HG02763 (cell line): Measurements from ENCODE around the gene REEP2.

Source experiments
- ATAC-seq: cut with Tn5 transposase; IDR thresholded peaks from one replicate; pipeline ENCODE4 v1.9.1; 2021; ENCODE audit warnings: mild to moderate bottlenecking, moderate library complexity; ENCODE audit not compliant: unreplicated experiment

Gene REEP2

DNA sequence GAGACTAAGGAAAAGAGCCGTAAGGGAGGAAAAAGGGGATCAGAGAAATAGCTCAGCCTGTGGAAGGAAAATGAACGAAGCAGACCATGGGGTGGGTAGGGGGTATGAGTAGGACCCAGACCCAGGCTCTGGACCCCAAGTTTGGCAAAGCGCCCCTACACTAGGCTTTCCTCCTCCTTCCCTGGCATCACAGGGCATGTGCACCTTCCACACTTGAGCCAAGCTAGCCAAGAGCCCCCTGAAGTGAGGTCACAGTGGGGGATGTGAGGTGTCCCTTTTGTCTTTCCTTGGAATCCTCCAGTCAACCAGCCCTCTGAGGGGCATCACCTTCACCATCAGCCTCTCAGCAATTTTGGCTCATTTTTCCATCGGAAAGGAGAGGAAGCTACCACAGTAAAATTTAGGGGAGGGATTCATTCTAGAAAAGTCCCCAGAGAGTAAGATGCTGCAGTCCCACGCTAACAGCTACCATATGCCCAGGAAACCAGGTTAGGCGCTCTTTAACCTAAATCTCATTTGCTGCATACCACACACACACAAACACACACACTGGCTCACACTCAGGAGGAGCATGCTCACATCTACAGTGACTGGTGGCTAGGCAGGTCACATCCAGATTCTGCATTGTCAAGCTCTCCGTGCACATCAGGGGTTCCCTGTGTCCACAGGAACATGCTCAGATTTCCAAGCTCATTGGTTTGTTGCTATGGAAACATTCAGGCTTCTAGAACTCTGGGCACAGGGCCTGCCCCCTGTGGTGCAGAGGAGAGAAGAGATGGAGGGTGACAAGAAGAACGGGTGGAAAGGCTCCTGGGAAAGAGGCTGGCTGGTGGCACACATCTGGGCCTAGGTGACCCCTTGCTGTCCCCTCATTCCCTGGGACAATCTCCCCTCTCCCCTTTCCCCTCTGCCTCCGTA is 9.9 kb downstream of the REEP2 start:
- no peak for ATAC-seq

DNA sequence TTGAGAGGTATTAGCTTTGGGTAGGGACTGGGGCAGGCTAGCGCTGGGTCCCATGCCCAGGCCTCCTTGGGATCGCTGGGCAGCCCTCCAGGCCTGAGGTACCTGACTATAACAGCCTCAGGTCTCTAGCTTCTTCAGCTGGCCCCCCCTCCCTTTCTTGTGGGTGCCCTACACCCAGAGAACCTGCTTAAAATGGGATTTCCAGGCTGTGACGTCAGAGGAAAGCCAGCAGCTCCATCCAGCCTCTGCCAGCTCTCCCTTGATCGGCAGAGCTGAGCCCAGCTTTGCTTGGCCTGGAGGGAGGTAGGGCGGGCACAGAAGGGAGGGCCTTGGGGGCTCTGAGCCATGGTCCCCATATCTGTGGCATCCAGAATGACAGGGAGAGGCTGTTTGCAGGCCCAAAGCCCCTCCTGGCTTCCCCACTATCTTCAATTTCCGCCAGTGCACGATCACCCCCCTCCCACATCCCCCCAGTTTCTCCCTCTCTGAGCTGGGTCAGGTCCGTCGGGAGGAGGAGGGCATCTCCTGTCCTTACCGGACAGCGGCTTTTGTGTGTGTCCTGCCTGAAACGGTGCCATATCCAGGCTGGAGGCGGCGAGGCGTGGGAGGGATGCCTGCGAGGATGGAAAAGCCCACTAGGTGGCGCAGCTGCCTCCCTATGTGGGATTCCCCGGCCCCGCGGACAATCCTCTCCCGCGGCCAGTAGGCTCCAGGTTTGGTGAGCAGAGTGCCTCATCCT is 10.8 kb downstream of the REEP2 start:
- ATAC-seq = peak; percentile 62

GRCh38 chr5:138450971-138451370 is 12.1 kb downstream of the REEP2 start:
- no peak for ATAC-seq

GRCh38 chr5:138452720-138453119 is 13.9 kb downstream of the REEP2 start:
- no peak for ATAC-seq

DNA sequence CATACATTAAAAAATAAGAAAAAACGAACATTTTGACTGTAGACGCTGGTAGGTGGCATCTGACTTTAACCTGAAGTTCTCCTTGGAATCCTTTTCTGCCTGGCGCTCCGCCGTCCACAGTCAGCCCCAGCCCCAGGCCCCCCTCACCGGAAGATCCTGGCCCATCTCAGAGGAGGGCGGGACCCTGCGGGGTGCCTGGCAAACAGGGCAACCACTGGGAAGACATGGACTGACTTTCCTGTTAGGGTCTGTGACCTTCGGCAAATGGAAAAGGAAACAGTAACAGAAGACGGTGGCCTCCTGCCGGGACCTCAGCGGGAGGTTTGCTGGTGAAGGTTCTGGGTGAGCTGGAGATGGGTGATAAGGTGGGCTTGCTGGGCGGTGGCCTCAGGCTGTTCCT is 14.7 kb downstream of the REEP2 start:
- no peak for ATAC-seq

DNA sequence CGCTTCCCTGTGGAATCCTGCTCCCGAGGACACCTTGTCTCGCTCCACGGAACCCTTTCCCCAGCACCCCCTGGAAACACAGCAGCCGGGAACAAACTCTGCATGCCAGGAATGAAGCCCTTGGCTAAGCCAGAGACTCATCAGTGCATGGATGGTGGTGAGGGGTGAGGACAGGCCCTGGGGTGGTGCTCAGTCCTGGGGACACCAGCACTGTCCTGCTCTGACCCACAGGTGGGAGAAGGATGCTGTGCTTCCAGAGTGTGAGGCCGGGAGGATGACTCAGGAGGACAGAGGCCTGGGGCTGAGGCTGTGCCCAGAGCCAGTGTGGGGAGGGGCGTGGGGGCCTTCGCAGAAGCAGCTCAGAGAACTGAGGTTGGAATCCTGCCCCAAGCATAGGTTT is 15.3 kb downstream of the REEP2 start:
- no peak for ATAC-seq

DNA sequence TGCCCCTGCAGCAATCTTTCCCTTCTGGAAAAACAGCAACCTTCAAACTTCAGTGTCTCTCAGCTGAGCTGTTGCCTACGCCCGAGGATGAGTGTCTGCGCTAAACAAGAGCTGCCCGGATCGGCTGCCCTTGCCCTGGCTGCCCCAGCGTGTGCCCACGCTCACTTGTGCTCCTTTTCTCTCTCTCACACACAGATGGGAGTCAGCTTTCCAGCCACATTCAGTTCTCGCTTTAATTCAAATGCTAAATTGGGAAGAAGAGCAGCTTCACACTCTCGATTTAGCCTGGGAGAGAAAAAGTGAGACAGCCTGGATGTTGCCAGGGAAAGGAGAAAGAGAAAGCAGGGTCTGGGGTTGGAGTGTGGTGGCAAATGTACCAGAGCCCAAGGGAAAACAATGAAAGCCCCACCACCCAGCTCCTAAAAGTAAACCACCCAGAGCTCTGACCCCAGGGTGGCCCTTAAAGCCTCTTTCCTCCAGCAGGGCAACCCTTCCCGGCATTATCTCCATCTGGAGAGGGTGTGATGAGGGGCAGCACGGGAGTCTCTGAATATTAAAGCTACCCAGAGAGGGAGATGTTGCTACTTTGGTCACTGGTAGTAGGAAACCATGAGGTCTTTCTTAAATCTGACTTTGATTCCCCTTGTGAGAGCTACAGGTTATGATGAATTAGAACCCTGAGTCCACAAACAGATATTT is 16.5 kb downstream of the REEP2 start:
- no peak for ATAC-seq

DNA sequence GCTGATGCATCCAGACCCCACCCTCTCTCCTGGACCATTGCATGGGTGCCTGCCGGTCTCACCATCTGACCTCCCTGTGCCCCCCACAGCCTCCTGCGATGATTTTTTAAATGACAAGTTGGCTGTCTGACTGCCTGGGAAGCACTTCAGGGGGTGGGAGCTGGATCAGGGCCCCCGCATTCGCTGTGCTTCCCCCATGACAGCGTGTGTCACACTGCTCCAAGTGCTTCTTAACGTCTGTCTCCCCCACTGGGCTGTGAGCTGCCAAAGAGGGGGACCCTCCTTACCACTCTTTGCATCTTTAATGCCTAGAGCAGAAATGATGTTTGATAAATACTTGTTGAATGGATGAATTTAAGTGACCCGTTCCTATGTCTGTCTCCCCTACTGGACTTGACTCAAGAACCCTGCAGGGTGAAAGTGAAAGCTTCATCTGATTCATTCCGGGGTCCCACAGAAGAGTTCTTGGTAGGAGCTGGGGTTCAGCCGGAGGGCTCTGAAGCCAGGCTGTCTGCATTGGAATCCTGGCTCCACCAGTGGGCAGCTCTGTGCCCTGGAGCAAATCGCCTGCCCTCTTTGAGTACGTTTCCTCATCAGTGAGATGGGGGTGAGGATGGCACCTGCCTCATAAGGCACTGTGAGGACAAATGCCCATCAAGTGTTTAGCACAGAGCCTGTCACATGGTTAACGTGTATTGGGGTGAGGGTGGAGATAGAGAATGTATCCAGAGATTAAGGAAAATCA is 18.8 kb downstream of the REEP2 start:
- no peak for ATAC-seq

GRCh38 chr5:138458384-138458783 is 19.5 kb downstream of the REEP2 start:
- ATAC-seq = no peak

DNA sequence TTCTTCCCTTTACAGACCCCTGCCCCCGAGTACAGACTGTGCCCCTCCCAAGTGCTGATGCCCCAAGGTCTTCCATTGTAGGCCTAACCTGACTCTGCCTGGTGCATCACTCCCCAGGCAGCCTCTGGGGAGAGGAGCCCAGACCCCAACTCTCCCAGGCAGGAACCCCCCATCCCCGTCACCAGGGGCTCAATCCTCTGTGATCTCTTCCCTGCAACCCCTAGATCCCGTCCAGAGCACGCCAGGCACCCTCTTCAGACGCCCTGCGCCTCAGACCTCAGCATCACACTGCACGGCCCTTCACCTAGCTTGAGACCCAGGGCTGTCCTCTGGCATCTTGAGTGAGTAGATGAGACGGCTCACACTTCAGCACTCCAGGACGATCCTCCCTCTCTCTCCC is 20.0 kb downstream of the REEP2 start:
- ATAC-seq = no peak

DNA sequence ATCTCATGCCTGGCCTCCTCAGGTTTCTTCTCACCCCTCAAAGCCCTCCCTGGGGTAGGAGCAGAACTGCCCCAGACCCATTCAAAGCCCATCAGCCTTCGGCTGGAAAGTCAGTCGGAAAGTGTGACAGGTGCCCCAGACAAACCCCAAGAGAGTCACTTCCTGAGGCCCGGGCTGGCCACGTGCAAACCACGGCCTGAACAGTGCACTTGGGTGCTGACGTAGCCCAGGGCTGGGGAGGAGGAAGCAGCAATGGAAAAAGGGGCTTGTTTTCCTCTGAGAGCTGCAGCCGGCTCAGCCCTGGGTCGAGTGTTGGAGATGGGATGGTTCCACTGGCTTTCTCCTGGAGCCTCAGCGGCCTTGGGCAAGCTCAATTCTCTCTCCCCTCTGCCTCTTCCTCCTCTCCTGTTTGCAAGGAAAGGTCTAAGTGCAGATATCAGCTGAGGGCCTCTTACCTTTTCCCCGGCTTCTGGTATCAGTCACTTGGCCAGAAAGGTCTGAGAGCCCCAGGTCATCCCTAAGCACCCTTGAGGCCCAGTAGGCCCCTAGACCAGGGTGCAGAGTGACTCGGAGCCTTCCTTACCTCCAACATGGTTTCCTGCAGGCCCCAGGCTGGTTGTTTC is 20.6 kb downstream of the REEP2 start:
- ATAC-seq = no peak

GRCh38 chr5:138460032-138460693 is 21.3 kb downstream of the REEP2 start:
- no peak for ATAC-seq

- ATAC-seq = no peak
These were observed 22.7 kb downstream of the REEP2 start for GRCh38 chr5:138461343-138462125.

- no peak for ATAC-seq
These were observed 24.7 kb downstream of the REEP2 start for GRCh38 chr5:138463419-138464007.

DNA sequence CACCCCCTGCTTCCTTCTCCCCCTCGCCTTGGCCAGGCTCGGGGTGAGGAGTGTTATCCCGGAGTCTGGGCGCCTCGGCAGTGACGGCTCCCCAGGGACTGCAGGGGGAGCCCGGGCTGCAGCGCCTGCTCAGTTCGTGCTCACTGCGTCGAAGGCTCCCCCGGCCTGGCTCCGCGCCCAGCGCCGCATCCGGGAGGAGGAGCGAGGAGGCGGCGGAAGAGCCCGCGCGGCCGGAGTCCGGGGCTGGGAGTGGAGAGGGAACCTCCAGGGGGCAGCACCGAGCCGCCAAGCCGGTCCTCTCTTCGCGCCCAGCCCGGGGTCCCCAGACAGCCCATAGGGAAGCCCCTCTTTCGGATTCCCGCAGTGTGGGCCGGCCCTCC is 25.1 kb downstream of the REEP2 start:
- ATAC-seq = peak; percentile 37

GRCh38 chr5:138464388-138465260 is 25.8 kb downstream of the REEP2 start:
- peak; percentile 70 for ATAC-seq

DNA sequence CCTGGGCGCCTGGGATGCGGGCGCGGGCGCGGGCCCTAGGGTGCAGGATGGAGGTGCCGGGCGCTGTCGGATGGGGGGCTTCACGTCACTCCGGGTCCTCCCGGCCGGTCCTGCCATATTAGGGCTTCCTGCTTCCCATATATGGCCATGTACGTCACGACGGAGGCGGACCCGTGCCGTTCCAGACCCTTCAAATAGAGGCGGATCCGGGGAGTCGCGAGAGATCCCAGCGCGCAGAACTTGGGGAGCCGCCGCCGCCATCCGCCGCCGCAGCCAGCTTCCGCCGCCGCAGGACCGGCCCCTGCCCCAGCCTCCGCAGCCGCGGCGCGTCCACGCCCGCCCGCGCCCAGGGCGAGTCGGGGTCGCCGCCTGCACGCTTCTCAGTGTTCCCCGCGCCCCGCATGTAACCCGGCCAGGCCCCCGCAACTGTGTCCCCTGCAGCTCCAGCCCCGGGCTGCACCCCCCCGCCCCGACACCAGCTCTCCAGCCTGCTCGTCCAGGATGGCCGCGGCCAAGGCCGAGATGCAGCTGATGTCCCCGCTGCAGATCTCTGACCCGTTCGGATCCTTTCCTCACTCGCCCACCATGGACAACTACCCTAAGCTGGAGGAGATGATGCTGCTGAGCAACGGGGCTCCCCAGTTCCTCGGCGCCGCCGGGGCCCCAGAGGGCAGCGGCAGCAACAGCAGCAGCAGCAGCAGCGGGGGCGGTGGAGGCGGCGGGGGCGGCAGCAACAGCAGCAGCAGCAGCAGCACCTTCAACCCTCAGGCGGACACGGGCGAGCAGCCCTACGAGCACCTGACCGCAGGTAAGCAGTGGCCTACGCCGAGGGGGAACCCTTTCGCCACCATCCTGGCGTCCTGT is 26.6 kb downstream of the REEP2 start, which contains the start of gene EGR1:
TSS of gene EGR1 (plus strand) at position 219 of the 864 bp plus-strand sequence. CDS start at position 502, 283 bp downstream.
- peak; percentile 53 for ATAC-seq
